Brain microvascular endothelial cell (primary cell): ENCODE data around the gene NAT14.

ENCODE experiments used
- DNase-seq: peaks from one replicate; pipeline ENCODE4 v3.0.0-alpha.2; 2020
- H3K27ac ChIP-seq: fragments of 250-450 bp; sonication (Bioruptor Pico); 2 replicates; pipeline ENCODE4 v1.5.1; 2020; ENCODE audit warnings: mild to moderate bottlenecking, moderate library complexity
- H3K27me3 ChIP-seq: fragments of 250-450 bp; sonication (Bioruptor Pico); replicated peaks from 2 replicates; pipeline ENCODE4 v1.5.1; 2020; ENCODE audit warnings: mild to moderate bottlenecking
- H3K36me3 ChIP-seq: fragments of 250-450 bp; sonication (Bioruptor Pico); replicated peaks from 2 replicates; pipeline ENCODE4 v1.5.1; 2020; ENCODE audit warnings: mild to moderate bottlenecking
- H3K4me3 ChIP-seq: 2 replicates; pipeline ENCODE4 v1.5.1; 2011; ENCODE audit warnings: low read depth, mild to moderate bottlenecking, control low read depth, low read length, moderate library complexity
- in situ Hi-C: cut with HindIII; loops from 2 replicates; pipeline ENCODE4 v1.10.0; 2017; ENCODE audit warnings: low sequenced_read_pairs, low pct_ligation_motif_present
- TF ChIP-seq, protein P1 (sequence below): IDR thresholded peaks from 2 replicates; pipeline ENCODE4 v1.5.1; 2011; ENCODE audit warnings: low read depth, mild to moderate bottlenecking, moderate library complexity, low read length, control low read depth, inconsistent platforms; ENCODE audit errors: missing control alignments

Gene NAT14

DNA sequence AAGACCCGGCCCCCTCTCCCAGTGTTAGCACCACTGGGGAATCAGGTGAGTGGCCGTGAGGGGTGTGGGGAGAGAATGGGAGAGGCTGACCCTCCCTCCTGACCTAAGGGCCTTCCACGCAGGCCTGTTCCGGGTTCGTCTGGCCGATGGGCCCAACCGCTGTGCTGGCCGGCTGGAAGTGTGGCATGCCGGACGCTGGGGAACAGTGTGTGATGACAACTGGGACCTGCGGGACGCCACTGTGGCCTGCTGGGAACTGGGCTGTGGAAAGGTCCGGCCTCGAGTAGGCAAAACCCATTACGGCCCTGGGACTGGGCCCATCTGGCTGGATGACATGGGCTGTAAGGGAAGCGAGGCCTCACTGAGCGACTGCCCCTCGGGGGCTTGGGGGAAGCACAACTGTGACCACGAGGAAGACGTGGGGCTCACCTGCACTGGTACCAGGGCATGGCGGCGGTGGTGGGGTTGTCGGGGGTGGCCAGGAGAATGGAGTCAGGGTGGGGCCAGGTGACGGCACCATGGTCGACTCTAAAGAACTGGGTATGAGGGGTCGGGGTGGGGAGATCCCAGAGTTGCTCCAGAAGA lies 15.5 kb downstream of the NAT14 start:
- TF ChIP-seq, protein P1, sequence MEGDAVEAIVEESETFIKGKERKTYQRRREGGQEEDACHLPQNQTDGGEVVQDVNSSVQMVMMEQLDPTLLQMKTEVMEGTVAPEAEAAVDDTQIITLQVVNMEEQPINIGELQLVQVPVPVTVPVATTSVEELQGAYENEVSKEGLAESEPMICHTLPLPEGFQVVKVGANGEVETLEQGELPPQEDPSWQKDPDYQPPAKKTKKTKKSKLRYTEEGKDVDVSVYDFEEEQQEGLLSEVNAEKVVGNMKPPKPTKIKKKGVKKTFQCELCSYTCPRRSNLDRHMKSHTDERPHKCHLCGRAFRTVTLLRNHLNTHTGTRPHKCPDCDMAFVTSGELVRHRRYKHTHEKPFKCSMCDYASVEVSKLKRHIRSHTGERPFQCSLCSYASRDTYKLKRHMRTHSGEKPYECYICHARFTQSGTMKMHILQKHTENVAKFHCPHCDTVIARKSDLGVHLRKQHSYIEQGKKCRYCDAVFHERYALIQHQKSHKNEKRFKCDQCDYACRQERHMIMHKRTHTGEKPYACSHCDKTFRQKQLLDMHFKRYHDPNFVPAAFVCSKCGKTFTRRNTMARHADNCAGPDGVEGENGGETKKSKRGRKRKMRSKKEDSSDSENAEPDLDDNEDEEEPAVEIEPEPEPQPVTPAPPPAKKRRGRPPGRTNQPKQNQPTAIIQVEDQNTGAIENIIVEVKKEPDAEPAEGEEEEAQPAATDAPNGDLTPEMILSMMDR, result no peak
- no peaks in the 10 kb centered on the region for H3K27me3 ChIP-seq
- peaks cover 11% of the 10 kb centered on the region for H3K36me3 ChIP-seq
- no peak for DNase-seq
- in situ Hi-C loops, result no loop called here
- H3K4me3 ChIP-seq, result no peak overlapping the region
- H3K27ac ChIP-seq, result no peak overlapping the region

DNA sequence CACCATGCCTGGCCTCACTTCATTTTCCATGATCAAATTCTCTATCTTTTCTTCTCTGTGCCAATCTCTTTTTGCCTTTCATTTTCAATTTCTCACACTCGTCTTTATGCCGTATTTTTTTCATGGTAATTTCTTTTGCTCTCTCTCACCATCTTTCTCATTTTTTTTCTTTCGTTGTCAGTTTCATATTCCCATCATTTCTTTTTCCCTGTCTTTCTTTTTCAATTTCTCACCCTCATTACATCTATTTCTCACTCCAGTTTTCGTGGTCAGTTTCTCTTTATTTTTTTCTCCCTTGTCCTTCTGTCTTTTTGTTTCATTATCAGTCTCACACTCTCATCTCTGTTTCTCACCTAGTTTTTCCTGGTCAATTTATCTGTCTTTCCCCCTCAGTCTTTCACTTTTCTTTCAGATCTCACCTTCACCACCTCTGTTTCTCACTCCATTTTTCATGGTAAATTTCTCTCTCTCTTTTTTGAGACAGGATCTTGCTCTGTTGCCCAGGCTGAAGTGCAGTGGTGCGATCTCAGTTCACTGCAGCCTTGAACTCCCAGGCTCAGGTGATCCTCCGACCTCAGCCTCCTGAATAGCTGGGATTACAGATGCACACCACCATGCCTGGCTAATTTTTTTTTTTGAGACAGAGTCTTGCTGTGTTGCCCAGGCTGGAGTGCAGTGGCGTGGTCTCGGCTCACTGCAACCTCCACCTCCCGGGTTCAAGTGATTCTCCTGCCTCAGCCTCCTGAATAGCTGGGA lies 17.4 kb downstream of the NAT14 start:
- TF ChIP-seq, protein P1, result no peak
- H3K36me3 ChIP-seq, result peaks cover 11% of the 10 kb centered on the region
- DNase-seq, result no peak

DNA sequence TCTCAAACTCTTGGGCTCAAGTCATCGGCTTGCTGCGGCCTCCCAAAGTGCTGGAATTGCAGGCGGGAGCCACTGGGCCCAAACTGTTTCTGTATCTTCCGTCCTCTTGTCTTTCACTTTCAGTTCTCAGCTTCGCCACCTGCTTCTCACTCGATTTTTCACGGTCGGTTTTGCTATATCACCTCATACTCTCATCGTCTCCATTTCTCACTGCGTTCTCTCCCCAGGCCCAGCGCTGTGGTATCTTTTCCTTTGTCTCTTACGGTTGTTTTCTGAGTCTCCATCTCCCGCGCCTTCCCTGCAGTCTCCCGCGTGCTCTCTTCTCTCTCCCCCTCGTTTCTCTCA lies 18.1 kb downstream of the NAT14 start:
- no peak for DNase-seq
- Histone ChIP-seq H3K36me3 (peaks cover 11% of the 10 kb centered on the region), H3K4me3 (no peak overlapping the region), H3K27me3 (no peaks in the 10 kb centered on the region), H3K27ac (no peak overlapping the region)
- TF ChIP-seq, protein P1, result no peak
- in situ Hi-C loops, result no loop called here

More for the DNA sequence above, 17.4 kb downstream of the NAT14 start:
- in situ Hi-C loops, result no loop called here
- no peak overlapping the region for H3K4me3 ChIP-seq
- H3K27ac ChIP-seq, result no peak overlapping the region
- no peaks in the 10 kb centered on the region for H3K27me3 ChIP-seq

DNA sequence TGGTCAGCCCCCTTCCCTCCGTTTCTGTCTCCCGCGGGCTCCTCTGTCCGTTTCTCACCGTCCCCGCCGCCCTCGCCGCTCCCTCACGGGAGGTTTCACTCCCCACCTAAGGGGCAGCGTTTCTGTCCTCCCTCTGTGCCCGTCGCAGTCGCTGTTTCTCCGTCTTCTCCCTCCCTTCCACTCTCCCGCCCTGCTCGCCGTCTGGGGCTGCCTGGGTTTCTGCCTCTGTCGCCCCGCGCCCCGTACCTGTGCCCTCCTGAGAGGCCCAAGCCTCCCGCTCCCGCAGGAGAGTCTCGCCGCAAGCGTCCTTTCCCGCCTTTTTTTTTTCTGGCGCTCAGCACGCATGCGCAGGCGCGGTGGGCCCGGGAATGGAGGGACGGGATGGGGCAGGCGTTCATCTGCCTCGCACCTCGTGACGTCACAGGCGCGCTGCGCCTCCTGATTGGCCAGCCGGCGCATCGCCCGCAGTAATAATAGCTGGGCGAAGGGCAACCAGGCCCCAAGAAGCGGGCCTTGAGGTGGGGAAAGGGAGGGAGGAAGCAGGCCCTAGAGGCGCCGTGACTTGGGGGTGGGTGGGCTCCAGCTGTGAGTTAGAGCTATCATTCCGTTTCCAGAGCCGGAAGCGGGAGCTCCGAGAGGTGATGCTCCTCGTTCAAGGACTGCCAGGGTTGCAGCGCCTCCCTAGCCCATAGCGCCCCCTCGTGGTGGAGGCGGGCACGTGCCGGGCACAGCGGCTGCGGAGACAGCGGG lies 18.7 kb downstream of the NAT14 start:
- peak overlapping the region; percentile 51 for H3K4me3 ChIP-seq
- in situ Hi-C loops, result no loop called here
- H3K27ac ChIP-seq, result no peak overlapping the region
- TF ChIP-seq, protein P1, result peak; percentile 93
- H3K27me3 ChIP-seq, result no peaks in the 10 kb centered on the region
- H3K36me3 ChIP-seq, result peaks cover 11% of the 10 kb centered on the region
- peak; percentile 84 for DNase-seq

DNA sequence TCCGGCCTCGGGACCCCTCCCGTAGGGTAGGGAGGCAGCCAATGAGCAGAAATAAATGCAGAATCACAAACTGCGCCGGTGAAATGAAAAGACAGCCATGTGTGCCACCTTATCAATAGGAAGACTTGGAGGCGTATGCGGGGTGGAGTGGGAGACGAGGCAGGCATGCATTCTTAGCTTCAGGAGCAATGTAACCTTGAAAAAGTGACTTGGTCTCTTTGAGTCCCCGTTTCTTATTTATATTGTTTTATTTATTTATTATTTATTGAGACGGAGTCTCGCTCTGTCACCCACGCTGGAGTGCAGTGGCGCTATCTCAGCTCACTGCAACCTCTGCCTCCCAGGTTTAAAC lies 19.2 kb downstream of the NAT14 start:
- DNase-seq, result no peak
- in situ Hi-C loops, result no loop called here
- Histone ChIP-seq H3K27ac (no peak overlapping the region), H3K4me3 (no peak overlapping the region), H3K27me3 (no peaks in the 10 kb centered on the region), H3K36me3 (peaks cover 11% of the 10 kb centered on the region)
- TF ChIP-seq, protein P1, result no peak
